Measurements from ENCODE around the gene INVS. TPM values are rescaled to one million over a fixed set of nuclear protein-coding genes. Genes with fewer than 3 reads are reported as not detected.

The INVS gene
- total RNA-seq, 1 donor: 28.3 TPM

GRCh38 chr9:100084128-100084453 is 15.0 kb upstream of the INVS start:
- no peak overlapping the region for H3K4me3 ChIP-seq (ENCODE audit: low read depth, low read length)
- no peak for TF ChIP-seq CTCF (IDR thresholded peaks at IDR 0.05; ENCODE audit: insufficient read depth, low read length)
- no peak for DNase-seq (ENCODE audit: low read depth)

GRCh38 chr9:100084734-100085133 is 14.3 kb upstream of the INVS start:
- no peak for TF ChIP-seq CTCF (IDR thresholded peaks at IDR 0.05; ENCODE audit: insufficient read depth, low read length)
- H3K4me3 ChIP-seq (ENCODE audit: low read depth, low read length): no peak overlapping the region
- no peak for DNase-seq (ENCODE audit: low read depth)

- DNase-seq (ENCODE audit: low read depth): no peak
- no peak overlapping the region for H3K4me3 ChIP-seq (ENCODE audit: low read depth, low read length)
- TF ChIP-seq CTCF (IDR thresholded peaks at IDR 0.05; ENCODE audit: insufficient read depth, low read length): no peak
These were observed 12.9 kb upstream of the INVS start for GRCh38 chr9:100086097-100086635.

GRCh38 chr9:100087218-100087617 is 11.8 kb upstream of the INVS start:
- no peak for TF ChIP-seq CTCF (IDR thresholded peaks at IDR 0.05; ENCODE audit: insufficient read depth, low read length)
- peak; percentile 33 for DNase-seq (ENCODE audit: low read depth)
- no peak overlapping the region for H3K4me3 ChIP-seq (ENCODE audit: low read depth, low read length)

- no peak overlapping the region for H3K4me3 ChIP-seq (ENCODE audit: low read depth, low read length)
- no peak for DNase-seq (ENCODE audit: low read depth)
- no peak for TF ChIP-seq CTCF (IDR thresholded peaks at IDR 0.05; ENCODE audit: insufficient read depth, low read length)
These were observed 10.8 kb upstream of the INVS start for GRCh38 chr9:100088202-100088601.

- TF ChIP-seq CTCF (IDR thresholded peaks at IDR 0.05; ENCODE audit: insufficient read depth, low read length): no peak
- DNase-seq (ENCODE audit: low read depth): no peak
- H3K4me3 ChIP-seq (ENCODE audit: low read depth, low read length): no peak overlapping the region
These were observed 8.2 kb upstream of the INVS start for GRCh38 chr9:100090880-100091279.

- no peak for DNase-seq (ENCODE audit: low read depth)
- no peak overlapping the region for H3K4me3 ChIP-seq (ENCODE audit: low read depth, low read length)
- TF ChIP-seq CTCF (IDR thresholded peaks at IDR 0.05; ENCODE audit: insufficient read depth, low read length): no peak
These were observed 7.4 kb upstream of the INVS start for GRCh38 chr9:100091650-100092049.
